Endothelial cell of umbilical vein (primary cell): ENCODE data around the gene MTG1. TPM values are rescaled to one million over a fixed set of nuclear protein-coding genes. Genes with fewer than 3 reads are reported as not detected.

Experiments used
- BruUV-seq: library from RNA; stranded (reverse); fragments of 400-500 nt; replicated peaks from 2 replicates; lab custom pipeline; 2021; lab: Mats Ljungman, UMichigan
- CTCF ChIA-PET: fragments of 300-600, 350-600 bp; sonication (Branson Sonifier 250); formaldehyde crosslinking; loops from one replicate; lab custom pipeline; 2021; ENCODE audit warnings: antibody characterized with exemption, inconsistent platforms; lab: Charles Lee
- POLR2A ChIA-PET: fragments of 300-600, 350-600 bp; sonication (Branson Sonifier 250); formaldehyde crosslinking; loops from one replicate; lab custom pipeline; 2021; ENCODE audit warnings: antibody characterized with exemption, inconsistent platforms; lab: Charles Lee
- DNase-seq: peaks from one replicate; pipeline ENCODE4 v3.0.0-alpha.2; 2011; ENCODE audit warnings: low read depth, low spot score
- FAIRE-seq: peaks from 2 replicates; lab custom pipeline; 2011; peaks lifted over from hg19 to GRCh38; lab: Jason Lieb, UNC
- H2AFZ ChIP-seq: 2 replicates; pipeline ENCODE4 v1.6.0; 2012; ENCODE audit warnings: low read depth, low read length, control low read depth, inconsistent platforms
- H3K27ac ChIP-seq: 2 replicates; pipeline ENCODE4 v1.5.1; 2011; ENCODE audit warnings: low read depth, mild to moderate bottlenecking, control low read depth, low read length, moderate library complexity; ENCODE audit not compliant: insufficient read depth
- H3K27me3 ChIP-seq, 2 experiments: 2 replicates each; pipeline versions ENCODE4 v1.6.0 to v1.6.1; 2011; ENCODE audit warnings: low read length in 2 of 2, mixed read lengths in 1 of 2; ENCODE audit not compliant: control insufficient read depth in 2 of 2, insufficient read depth in 2 of 2
- H3K36me3 ChIP-seq, 2 experiments: 2 replicates in 1 of 2; 3 replicates in 1 of 2; pipeline ENCODE4 v1.5.1; 2011; ENCODE audit warnings: low read length in 2 of 2, mild to moderate bottlenecking in 1 of 2, moderate library complexity in 1 of 2; ENCODE audit not compliant: control insufficient read depth in 2 of 2, insufficient read depth in 2 of 2; ENCODE audit errors: extremely low read depth in 1 of 2
- H3K4me1 ChIP-seq: 3 replicates; pipeline ENCODE4 v1.5.1; 2011; ENCODE audit warnings: mild to moderate bottlenecking, low read length; ENCODE audit not compliant: control insufficient read depth, insufficient read depth; ENCODE audit errors: extremely low read depth
- H3K4me2 ChIP-seq: 2 replicates; pipeline ENCODE4 v1.6.1; 2011; ENCODE audit warnings: low read length, control low read depth, mixed read lengths; ENCODE audit not compliant: insufficient read depth
- H3K4me3 ChIP-seq, 3 experiments: fragments of 200-600 bp in 1 of 3; sonication (generic), shearing (Covaris generic) in 1 of 3; replicated peaks in 1 of 3; 2 replicates each; pipeline ENCODE4 v1.5.1; 2011 to 2016; ENCODE audit warnings: control low read depth in 3 of 3, low read length in 3 of 3, mild to moderate bottlenecking in 2 of 3, inconsistent platforms in 1 of 3, low read depth in 1 of 3, moderate library complexity in 1 of 3; ENCODE audit not compliant: insufficient read depth in 1 of 3
- H3K79me2 ChIP-seq: 2 replicates; pipeline ENCODE4 v1.6.0; 2012; ENCODE audit warnings: low read length, inconsistent platforms; ENCODE audit not compliant: control insufficient read depth, insufficient read depth
- H3K9ac ChIP-seq: replicated peaks from 2 replicates; pipeline ENCODE3; 2011; ENCODE audit warnings: low read length, control low read depth; ENCODE audit not compliant: insufficient read depth; ENCODE audit errors: extremely low read depth
- H3K9me1 ChIP-seq: replicated peaks from 3 replicates; pipeline ENCODE4 v1.6.0; 2011; ENCODE audit warnings: mild to moderate bottlenecking, low read length; ENCODE audit not compliant: control insufficient read depth, insufficient read depth; ENCODE audit errors: extremely low read depth
- H3K9me3 ChIP-seq: replicated peaks from 2 replicates; pipeline ENCODE4 v1.5.1; 2012; ENCODE audit warnings: low read length, inconsistent platforms; ENCODE audit not compliant: control insufficient read depth, insufficient read depth
- H4K20me1 ChIP-seq: replicated peaks from 2 replicates; pipeline ENCODE3; 2011; ENCODE audit warnings: mild to moderate bottlenecking, low read length; ENCODE audit not compliant: control insufficient read depth, insufficient read depth; ENCODE audit errors: extremely low read depth
- EZH2 ChIP-seq: IDR thresholded peaks from 2 replicates; pipeline ENCODE4 v1.6.1; 2012; ENCODE audit warnings: borderline replicate concordance, low read depth, mild to moderate bottlenecking, moderate library complexity, low read length, inconsistent platforms; ENCODE audit not compliant: severe bottlenecking
- JUN ChIP-seq: IDR thresholded peaks from 2 replicates; pipeline ENCODE4 v1.6.1; 2011; ENCODE audit warnings: borderline replicate concordance, low read depth; ENCODE audit not compliant: insufficient read length, insufficient read depth
- MAX ChIP-seq: IDR thresholded peaks from 2 replicates; pipeline ENCODE4 v1.6.1; 2011; ENCODE audit not compliant: insufficient read depth, insufficient read length
- POLR2A ChIP-seq: IDR thresholded peaks from 2 replicates; pipeline ENCODE4 v1.6.1; 2012; ENCODE audit warnings: low read depth, mild to moderate bottlenecking, control low read depth, low read length
- POLR2AphosphoS5 ChIP-seq: IDR thresholded peaks from 2 replicates; pipeline ENCODE4 v1.6.1; 2012; ENCODE audit warnings: low read depth, mild to moderate bottlenecking, control low read depth, low read length, moderate library complexity; ENCODE audit not compliant: insufficient read depth
- dilution Hi-C: fragments of 300-500 bp; cut with MboI; formaldehyde crosslinking; loops from one replicate; pipeline ENCODE4 v1.15.0; 2019; ENCODE audit warnings: low sequenced_read_pairs; ENCODE audit not compliant: extremely low pct_ligation_motif_present
- intact Hi-C: fragments of 100-400 bp; cut with micrococcal nuclease; formaldehyde crosslinking; loops from one replicate; pipeline ENCODE4 v1.10.0; 2022
- polyA plus RNA-seq, 4 experiments: library from polyadenylated mRNA; depleted of rRNA in 3 of 4; stranded (reverse) in 3 of 4; unstranded in 1 of 4; fragments of >200 nt; gene quantifications; 2 replicates each; pipeline versions ENCODE4 v1.2.1 to v1.2.3, GENCODE V29; 2011 to 2012; ENCODE audit warnings: missing spikeins in 1 of 4
- total RNA-seq: library from RNA; stranded (reverse); gene quantifications from 2 replicates; pipeline ENCODE4 v1.2.3, GENCODE V29; 2021
- TF ChIP-seq, protein P1 (sequence below), 2 donors: IDR thresholded peaks; 1 replicate in 1 of 2; 2 replicates in 1 of 2; pipeline ENCODE4 v1.5.1; 2011; ENCODE audit warnings: low read length in 2 of 2, mild to moderate bottlenecking in 2 of 2, moderate library complexity in 2 of 2, control low read depth in 1 of 2, inconsistent platforms in 1 of 2, low read depth in 1 of 2; ENCODE audit not compliant: insufficient read depth in 1 of 2; ENCODE audit errors: extremely low read depth in 1 of 2

MTG1 gene
- total and polyA plus RNA-seq, 2 donors (not counting 3 experiments of a cell fraction or from before 2014, with no cell fraction given) = 66.5 to 91.6 TPM

DNA sequence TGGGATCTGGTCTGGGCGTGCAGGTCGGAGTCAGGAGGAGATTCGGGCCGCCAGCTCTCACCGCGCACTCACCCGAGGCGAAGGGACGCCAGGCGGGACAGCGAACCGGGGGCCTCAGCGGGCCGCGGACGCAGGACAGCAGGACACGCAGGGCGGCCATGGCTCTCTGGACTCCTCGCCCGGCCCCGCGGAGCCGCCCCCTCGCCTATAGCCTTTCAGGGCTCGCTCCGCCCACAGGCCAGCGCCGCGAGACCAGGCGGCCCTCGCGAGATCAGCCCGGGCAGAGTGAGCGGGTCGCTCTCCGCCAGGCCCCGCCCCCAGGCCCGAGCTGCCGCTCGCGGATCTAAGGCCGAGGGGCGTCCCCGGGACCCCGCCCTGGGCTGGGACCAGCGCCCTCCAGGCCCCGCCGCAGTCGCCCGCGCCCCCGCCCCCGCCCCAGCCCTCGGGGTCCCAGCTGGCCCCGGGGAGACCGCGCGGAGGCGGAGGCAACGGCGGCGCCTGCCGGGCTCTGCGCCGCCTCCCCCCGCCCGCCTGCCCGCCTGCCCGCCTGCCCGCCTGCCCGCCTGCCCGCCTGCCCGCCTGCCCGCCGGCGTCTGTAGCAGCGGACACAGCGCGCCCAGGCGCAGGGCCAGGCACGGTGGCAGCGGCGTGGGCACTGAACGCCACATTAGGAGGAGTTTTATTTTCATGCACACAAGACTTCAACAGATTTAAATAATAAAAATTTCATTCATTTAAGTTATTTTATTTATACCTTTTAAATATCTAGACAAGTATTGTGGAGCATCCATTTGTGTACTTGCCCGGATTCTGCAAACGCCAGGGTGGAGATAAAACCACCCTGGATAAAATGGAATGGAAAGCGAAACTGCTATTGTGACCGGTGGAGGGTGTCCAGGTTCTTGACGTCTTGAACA, 20.5 kb upstream of the MTG1 start, which contains the start of gene ECHS1:
TSS of gene ECHS1 (minus strand) at position 181 of the 917 bp plus-strand sequence. CDS start at position 160, 21 bp downstream.
- ChIA-PET CTCF (no interaction called here), POLR2A (interaction anchor here (0.7 to 1.0 kb wide), 2 partner anchors 12 to 16 kb away, joined by 4 read pairs; partner anchors contain the start of gene FUOM)
- Histone ChIP-seq H3K36me3 (peaks cover 0 to 16% of the 10 kb centered on the region in 2 experiments), H3K27ac (peak within 1 kb of the TSS; percentile 74), H3K4me1 (peaks cover 10% of the 10 kb centered on the region), H3K79me2 (peaks cover 2% of the 10 kb centered on the region), H4K20me1 (no peaks in the 10 kb centered on the region), H3K9ac (peak within 1 kb of the TSS; percentile 85), H3K4me2 (peak within 1 kb of the TSS; percentile 88), H3K9me1 (no peaks in the 10 kb centered on the region), H3K4me3 (peak within 1 kb of the TSS; percentile 53 to 100 (median 69)), H3K9me3 (no peaks in the 10 kb centered on the region), H3K27me3 (no peaks in the 10 kb centered on the region), H2AFZ (peak within 1 kb of the TSS; percentile 93)
- no TSS peak for BruUV-seq
- dilution Hi-C loops (no loop called here), intact Hi-C loops (loop anchor here (1.0 to 5.0 kb wide), 4 partner anchors 16 to 66 kb away; partner anchors contain the start of genes MTG1, TUBGCP2 and ZNF511)
- peak; percentile 93 for DNase-seq
- TF ChIP-seq POLR2AphosphoS5 (peak; percentile 85), POLR2A (peak; percentile 91), MAX (no peak), JUN (no peak), EZH2 (no peak)
- TF ChIP-seq, protein P1, sequence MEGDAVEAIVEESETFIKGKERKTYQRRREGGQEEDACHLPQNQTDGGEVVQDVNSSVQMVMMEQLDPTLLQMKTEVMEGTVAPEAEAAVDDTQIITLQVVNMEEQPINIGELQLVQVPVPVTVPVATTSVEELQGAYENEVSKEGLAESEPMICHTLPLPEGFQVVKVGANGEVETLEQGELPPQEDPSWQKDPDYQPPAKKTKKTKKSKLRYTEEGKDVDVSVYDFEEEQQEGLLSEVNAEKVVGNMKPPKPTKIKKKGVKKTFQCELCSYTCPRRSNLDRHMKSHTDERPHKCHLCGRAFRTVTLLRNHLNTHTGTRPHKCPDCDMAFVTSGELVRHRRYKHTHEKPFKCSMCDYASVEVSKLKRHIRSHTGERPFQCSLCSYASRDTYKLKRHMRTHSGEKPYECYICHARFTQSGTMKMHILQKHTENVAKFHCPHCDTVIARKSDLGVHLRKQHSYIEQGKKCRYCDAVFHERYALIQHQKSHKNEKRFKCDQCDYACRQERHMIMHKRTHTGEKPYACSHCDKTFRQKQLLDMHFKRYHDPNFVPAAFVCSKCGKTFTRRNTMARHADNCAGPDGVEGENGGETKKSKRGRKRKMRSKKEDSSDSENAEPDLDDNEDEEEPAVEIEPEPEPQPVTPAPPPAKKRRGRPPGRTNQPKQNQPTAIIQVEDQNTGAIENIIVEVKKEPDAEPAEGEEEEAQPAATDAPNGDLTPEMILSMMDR (IDR thresholded peaks at IDR 0.05; ENCODE audit: extremely low read depth in 1 of 2, insufficient read depth in 1 of 2, low read depth in 1 of 2, low read length in 2 of 2) = no peak
- peak; percentile 85 for FAIRE-seq
